HG03108 (cell line): ENCODE measurements around the gene PLEKHO2.
A peak's percentile ranks its signal among the peaks of the same experiment; 100 is the strongest.

Experiments
- ATAC-seq: cut with Tn5 transposase; IDR thresholded peaks from one replicate; pipeline ENCODE4 v1.9.1; 2021; ENCODE audit warnings: moderate library complexity; ENCODE audit not compliant: unreplicated experiment

The PLEKHO2 gene

GRCh38 chr15:64891561-64891960 lies 49.8 kb downstream of the PLEKHO2 start:
- ATAC-seq: no peak

DNA sequence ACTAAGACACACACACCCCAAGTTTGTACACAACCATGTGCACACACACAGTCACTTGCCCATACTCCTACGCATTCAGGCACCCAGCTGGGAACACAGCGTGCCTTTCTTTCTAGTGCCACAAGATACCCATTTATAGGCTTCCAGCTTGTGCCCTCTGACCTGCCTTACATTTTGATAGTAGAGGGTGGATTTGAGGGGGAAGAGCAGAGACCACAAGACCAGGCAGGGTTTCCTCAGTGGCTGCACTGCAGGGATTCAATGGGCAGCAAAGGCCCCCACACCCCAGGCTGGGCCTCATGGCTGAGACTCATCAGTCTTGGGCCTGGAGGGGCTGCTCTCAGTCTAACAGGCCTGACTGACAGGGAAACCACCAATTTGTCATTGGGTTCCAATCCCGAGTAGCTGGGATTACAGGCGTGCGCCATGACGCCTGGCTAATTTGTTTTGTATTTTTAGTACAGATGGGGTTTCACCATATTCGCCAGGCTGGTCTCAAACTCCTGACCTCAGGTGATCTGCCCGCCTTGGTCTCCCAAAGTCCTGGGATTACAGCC lies 51.2 kb downstream of the PLEKHO2 start:
- no peak for ATAC-seq

GRCh38 chr15:64893481-64894394 lies 52.0 kb downstream of the PLEKHO2 start:
- ATAC-seq: peak; percentile 58

- peak; percentile 40 for ATAC-seq
These were observed 52.8 kb downstream of the PLEKHO2 start for GRCh38 chr15:64894395-64895056.

- peak; percentile 21 for ATAC-seq
These were observed 53.8 kb downstream of the PLEKHO2 start for GRCh38 chr15:64895285-64896065.

GRCh38 chr15:64896371-64897069 lies 54.8 kb downstream of the PLEKHO2 start:
- no peak for ATAC-seq

DNA sequence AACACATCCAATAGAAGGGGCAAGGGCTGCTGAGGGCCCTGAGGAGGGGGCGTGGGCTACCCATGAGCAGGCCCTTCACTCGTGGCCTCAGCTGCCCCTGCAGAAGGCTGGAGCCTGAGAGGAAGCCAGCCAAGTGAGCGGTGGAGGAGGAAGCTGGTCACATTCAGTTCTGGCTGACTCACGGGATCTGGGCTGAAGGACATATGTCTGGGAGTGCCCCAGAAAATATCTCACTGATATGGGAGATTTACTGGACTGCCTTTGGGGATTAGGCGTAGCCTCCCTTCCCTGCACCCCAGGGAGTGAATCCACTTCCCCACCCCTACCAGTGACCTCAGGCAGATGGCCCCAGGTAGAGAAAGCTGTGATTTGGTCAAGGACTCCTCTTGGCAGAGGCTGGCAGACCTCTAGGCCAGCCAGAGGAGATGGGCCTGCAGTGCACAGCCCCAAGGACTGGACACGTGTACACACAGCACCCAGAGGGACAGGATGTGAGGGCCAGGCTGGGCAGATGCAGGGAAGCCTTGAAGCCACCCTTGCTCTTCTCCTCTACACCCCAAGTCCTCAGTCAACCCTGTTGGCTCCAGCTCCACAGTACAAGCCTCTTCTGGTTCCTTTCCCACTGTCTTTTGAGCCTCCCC lies 55.8 kb downstream of the PLEKHO2 start:
- no peak for ATAC-seq

DNA sequence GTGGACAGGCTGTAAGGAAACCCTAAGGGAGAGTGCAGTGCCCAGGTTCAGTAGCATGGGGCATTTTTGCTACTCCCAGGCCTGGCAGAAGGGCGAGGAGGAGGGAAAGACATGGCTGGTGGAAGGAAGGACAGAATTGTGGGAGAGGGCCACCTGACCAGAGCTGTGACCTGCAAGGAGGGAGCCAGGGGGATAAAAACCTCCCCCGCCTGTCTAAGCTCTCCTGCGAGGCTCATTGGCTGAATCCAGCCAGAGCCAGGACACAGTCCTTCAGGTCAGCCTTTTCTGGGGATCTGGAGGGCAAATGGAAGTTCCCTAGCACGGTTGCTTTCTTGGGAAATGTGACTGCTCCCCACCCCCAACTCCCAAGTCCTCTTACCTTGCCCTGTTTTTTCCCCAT lies 56.7 kb downstream of the PLEKHO2 start:
- ATAC-seq: no peak

DNA sequence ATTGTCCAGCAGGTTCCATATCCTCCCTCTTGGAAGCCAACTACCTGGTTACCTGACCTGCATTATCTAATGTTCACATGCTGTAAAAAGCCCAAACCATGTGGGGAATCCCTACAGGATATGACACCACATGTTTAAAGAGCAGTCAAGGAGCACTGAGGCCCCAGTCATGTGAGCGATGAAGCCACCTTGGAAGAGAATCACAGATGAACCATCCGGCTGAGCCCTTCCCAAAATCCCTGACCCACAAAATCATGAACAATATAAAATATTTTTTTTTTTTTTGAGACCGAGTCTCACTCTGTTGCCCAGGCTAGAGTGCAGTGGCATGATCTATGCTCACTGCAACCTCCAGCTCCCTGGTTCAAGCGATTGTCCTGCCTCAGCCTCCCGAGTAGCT lies 59.4 kb downstream of the PLEKHO2 start:
- ATAC-seq: no peak

DNA sequence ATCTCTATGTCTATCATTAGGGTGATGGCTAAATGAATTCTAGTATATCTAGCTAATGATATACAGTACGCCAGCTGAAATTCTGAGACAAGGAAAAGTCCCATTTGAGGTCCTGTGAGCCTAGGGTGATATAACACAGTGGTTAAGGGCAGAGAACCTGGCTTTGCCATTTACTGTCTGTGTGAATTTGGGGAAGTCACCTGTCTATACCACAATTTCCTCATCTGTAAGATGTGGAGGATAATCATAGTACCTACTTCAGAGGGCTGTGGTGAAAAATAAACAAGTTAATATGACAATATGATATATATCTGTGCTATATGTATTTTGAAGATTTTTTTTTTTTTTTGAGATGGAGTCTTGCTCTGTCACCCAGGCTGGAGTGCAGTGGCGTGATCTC lies 60.2 kb downstream of the PLEKHO2 start:
- no peak for ATAC-seq

DNA sequence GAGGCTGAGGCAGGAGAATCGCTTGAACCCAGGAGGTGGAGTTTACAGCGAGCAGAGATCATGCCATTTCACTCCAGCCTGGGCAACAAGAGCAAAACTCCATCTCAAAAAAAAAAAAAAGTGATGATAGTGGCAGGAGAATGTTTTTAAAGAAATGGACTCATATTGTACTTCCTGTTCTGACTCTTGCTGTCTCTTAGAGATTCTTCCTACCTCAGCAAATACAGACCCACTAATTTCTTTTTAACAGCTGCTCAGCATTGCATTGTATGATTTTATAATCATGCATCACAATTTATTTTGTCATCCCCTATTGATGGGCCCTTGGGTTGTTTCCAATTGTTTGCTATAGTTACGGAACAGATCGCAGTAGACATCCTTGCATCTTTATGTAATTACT lies 61.1 kb downstream of the PLEKHO2 start:
- no peak for ATAC-seq

- no peak for ATAC-seq
These were observed 61.7 kb downstream of the PLEKHO2 start for GRCh38 chr15:64903326-64903950.

- ATAC-seq: no peak
These were observed 62.5 kb downstream of the PLEKHO2 start for GRCh38 chr15:64904189-64904588.

- peak; percentile 59 for ATAC-seq
These were observed 63.6 kb downstream of the PLEKHO2 start for GRCh38 chr15:64905119-64905831.

GRCh38 chr15:64905941-64906340 lies 64.2 kb downstream of the PLEKHO2 start:
- ATAC-seq: no peak

DNA sequence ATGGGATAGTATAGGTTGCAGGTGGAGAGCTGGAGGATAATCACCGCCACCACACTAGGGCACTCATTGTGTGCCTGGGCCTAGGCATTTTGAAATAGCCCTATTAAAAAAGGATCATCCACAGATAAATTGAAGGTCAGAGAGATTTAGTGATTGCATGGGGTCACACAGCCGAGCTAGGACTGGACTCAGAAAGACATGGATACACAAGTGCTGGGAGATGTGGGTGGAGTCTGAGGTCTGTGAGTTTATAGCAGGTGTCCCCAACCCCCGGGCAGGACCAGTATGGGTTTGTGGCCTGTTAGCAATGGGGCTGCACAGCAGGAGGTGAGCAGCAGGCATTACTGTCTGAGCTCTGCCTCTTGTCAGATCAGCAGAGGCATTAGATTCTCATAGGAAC lies 64.7 kb downstream of the PLEKHO2 start:
- no peak for ATAC-seq

GRCh38 chr15:64907991-64908390 lies 66.3 kb downstream of the PLEKHO2 start:
- no peak for ATAC-seq

DNA sequence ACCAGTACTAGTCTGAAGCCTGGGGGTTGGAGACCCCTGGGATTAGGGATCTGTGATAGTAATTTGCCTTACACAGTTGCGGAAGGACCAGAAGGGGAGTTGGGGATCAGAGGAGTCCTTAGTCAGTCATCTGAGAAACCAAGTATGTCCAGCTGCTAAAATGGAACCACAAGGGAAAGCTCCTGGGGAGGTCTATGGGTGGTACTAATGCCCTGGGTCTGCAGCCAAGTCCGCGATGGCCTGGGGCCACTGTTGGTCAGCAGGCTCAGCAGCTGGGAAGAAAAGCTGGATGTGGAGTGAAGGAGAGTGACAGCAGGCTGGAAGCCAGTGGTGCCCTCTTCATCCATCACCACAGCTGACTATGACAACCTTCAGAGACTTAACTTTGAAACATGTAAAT lies 67.8 kb downstream of the PLEKHO2 start:
- no peak for ATAC-seq
